ENCODE data around the gene CENPT.

The CENPT gene

DNA sequence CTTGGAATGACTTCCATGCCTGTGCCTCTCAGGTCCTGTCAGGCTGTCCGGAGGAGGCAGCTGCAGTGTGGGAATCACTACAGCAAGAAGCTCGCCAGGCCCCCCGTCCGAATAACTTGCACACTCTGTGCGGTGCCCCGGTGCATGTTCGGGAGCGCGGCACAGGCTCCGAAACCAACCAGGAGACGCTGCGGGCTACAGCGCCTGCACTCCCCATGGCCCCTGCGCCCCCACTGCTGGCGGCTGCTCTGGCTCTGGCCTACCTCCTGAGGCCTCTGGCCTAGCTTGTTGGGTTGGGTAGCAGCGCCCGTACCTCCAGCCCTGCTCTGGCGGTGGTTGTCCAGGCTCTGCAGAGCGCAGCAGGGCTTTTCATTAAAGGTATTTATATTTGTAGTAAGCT, 38.5 kb upstream of the CENPT start:
- DNase-seq (ENCODE audit: low read depth, low spot score) = no peak
- H3K9me3 ChIP-seq (ENCODE audit: insufficient read depth, low read length) = no peaks in the 10 kb centered on the region
- H3K9ac ChIP-seq (ENCODE audit: insufficient read length, low read depth) = peak overlapping the region; percentile 15
- no peaks in the 10 kb centered on the region for H3K27me3 ChIP-seq (ENCODE audit: insufficient read depth, insufficient read length)
- H3K4me1 ChIP-seq (ENCODE audit: insufficient read depth, insufficient read length) = peaks cover 20% of the 10 kb centered on the region
- TF ChIP-seq YY1 (IDR thresholded peaks at IDR 0.05; ENCODE audit: insufficient read depth, insufficient read length) (no peak), SUZ12 (IDR thresholded peaks at IDR 0.05; ENCODE audit: extremely low read depth, insufficient read depth, insufficient read length) (no peak), ZNF274 (IDR thresholded peaks at IDR 0.05; ENCODE audit: low read depth, low read length) (no peak)
- no peak overlapping the region for H3K4me3 ChIP-seq (ENCODE audit: insufficient read length, low read depth)
- peaks cover 44% of the 10 kb centered on the region for H3K36me3 ChIP-seq (ENCODE audit: insufficient read depth, insufficient read length, low read length)

DNA sequence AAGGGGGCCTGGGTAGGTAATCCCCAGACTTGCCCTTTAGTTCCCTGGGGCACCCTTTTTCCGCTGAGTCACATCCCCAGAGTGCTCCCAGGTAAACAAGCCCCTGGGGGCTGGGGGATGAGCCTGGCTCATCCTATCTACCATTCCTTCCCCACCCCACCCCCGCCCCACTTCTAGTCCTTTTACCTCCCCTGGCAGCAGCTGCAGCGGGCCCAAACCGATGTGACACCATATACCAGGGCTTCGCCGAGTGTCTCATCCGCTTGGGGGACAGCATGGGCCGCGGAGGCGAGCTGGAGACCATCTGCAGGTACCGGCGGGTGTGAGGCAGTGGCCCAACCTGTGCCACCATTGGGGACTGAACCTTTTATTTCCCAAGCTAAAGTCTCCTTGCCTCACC, 38.1 kb upstream of the CENPT start:
- H3K9me3 ChIP-seq (ENCODE audit: insufficient read depth, low read length) = no peaks in the 10 kb centered on the region
- DNase-seq (ENCODE audit: low read depth, low spot score) = no peak
- peak overlapping the region; percentile 66 for H3K9ac ChIP-seq (ENCODE audit: insufficient read length, low read depth)
- H3K4me1 ChIP-seq (ENCODE audit: insufficient read depth, insufficient read length) = peaks cover 20% of the 10 kb centered on the region
- TF ChIP-seq SUZ12 (IDR thresholded peaks at IDR 0.05; ENCODE audit: extremely low read depth, insufficient read depth, insufficient read length) = no peak
- no peak for TF ChIP-seq YY1 (IDR thresholded peaks at IDR 0.05; ENCODE audit: insufficient read depth, insufficient read length)
- no peak for TF ChIP-seq ZNF274 (IDR thresholded peaks at IDR 0.05; ENCODE audit: low read depth, low read length)
- no peak overlapping the region for H3K4me3 ChIP-seq (ENCODE audit: insufficient read length, low read depth)
- H3K27me3 ChIP-seq (ENCODE audit: insufficient read depth, insufficient read length) = no peaks in the 10 kb centered on the region
- peaks cover 49% of the 10 kb centered on the region for H3K36me3 ChIP-seq (ENCODE audit: insufficient read depth, insufficient read length, low read length)

DNA sequence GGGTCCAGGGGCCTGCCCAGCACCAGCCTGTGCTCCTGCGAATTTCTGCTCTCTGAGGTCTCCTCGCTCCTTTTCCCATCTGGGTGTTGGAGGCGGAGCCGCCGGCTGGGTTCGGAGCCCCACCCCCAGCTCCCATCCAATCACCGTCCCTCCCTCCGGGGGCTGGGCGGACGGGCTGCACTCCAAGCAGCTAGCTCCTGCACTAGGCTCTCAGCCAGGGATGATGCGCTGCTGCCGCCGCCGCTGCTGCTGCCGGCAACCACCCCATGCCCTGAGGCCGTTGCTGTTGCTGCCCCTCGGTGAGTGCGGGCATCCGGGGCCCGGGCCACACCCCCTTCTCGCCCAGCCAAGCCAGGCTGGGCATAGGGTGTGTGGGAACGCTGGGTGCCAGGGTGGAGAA, 37.2 kb upstream of the CENPT start, which contains the start of gene NRN1L:
TSS of gene NRN1L (plus strand) at position 202 of the 400 bp plus-strand sequence. CDS start at position 221, 19 bp downstream.
- no peak for TF ChIP-seq YY1 (IDR thresholded peaks at IDR 0.05; ENCODE audit: insufficient read depth, insufficient read length)
- TF ChIP-seq ZNF274 (IDR thresholded peaks at IDR 0.05; ENCODE audit: low read depth, low read length) = no peak
- TF ChIP-seq SUZ12 (IDR thresholded peaks at IDR 0.05; ENCODE audit: extremely low read depth, insufficient read depth, insufficient read length) = no peak
- H3K36me3 ChIP-seq (ENCODE audit: insufficient read depth, insufficient read length, low read length) = peaks cover 57% of the 10 kb centered on the region
- peak; percentile 86 for DNase-seq (ENCODE audit: low read depth, low spot score)

DNA sequence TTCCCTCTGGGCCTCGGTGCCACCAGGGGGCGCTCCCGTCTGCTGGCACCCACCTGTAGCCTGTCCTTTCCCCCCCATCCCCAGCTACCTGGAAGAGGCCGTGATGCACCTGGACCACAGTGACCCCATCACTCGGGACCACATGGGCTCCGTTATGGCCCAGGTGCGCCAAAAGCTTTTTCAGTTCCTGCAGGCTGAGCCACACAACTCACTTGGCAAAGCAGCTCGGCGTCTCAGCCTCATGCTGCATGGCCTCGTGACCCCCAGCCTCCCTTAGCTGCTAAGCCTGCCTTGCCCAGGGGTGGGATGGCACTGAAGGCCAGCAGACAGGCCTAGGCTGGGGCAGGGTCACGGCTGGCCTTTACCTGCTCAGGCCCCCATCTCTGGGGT, 36.4 kb upstream of the CENPT start:
- peaks cover 66% of the 10 kb centered on the region for H3K36me3 ChIP-seq (ENCODE audit: insufficient read depth, insufficient read length, low read length)
- H3K4me3 ChIP-seq (ENCODE audit: insufficient read length, low read depth) = no peak overlapping the region
- DNase-seq (ENCODE audit: low read depth, low spot score) = no peak

More for the DNA sequence above, 37.2 kb upstream of the CENPT start, which contains the start of gene NRN1L:
- peaks cover 20% of the 10 kb centered on the region for H3K4me1 ChIP-seq (ENCODE audit: insufficient read depth, insufficient read length)
- no peaks in the 10 kb centered on the region for H3K9me3 ChIP-seq (ENCODE audit: insufficient read depth, low read length)
- peak within 1 kb of the TSS; percentile 66 for H3K9ac ChIP-seq (ENCODE audit: insufficient read length, low read depth)
- H3K4me3 ChIP-seq (ENCODE audit: insufficient read length, low read depth) = peak within 1 kb of the TSS; percentile 24
- H3K27me3 ChIP-seq (ENCODE audit: insufficient read depth, insufficient read length) = no peaks in the 10 kb centered on the region

DNA sequence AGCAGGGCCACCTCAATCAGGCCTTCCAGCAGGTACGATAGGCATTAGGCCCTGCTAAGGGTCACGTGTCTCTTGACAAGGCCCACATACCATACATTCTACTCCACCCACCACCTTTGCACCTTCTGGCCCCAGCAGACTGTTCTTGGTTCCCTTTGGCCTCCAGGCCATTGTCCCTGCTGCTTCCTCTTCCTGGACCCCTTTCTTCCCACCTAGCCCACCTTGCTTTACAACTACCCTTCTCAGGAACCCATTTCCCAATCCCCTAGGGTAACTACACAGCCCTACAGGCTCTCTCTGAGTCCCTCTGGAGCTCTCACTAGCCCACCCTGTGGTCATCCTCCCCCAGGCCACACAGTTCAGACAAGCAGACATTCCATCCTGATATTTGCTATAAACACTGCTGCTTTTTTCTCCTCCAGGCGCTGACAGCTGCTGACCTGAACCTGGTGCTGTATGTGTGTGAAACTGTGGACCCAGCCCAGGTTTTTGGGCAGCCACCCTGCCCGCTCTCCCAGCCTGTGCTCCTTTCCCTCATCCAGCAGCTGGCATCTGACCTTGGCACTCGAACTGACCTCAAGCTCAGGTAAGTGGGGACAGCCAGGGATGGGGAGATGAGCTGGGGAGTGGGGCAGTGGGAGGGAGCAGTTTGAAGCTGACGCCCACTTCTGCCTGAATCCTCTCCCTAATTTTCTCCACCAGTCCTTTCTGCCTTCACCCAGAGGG, 35.8 kb upstream of the CENPT start:
- Histone ChIP-seq H3K36me3 (ENCODE audit: insufficient read depth, insufficient read length, low read length) (peaks cover 71% of the 10 kb centered on the region), H3K4me3 (ENCODE audit: insufficient read length, low read depth) (no peak overlapping the region), H3K9ac (ENCODE audit: insufficient read length, low read depth) (peak overlapping the region; percentile 44), H3K9me3 (ENCODE audit: insufficient read depth, low read length) (no peaks in the 10 kb centered on the region), H3K27me3 (ENCODE audit: insufficient read depth, insufficient read length) (no peaks in the 10 kb centered on the region), H3K4me1 (ENCODE audit: insufficient read depth, insufficient read length) (peaks cover 17% of the 10 kb centered on the region)
- TF ChIP-seq SUZ12 (IDR thresholded peaks at IDR 0.05; ENCODE audit: extremely low read depth, insufficient read depth, insufficient read length) = no peak
- no peak for TF ChIP-seq YY1 (IDR thresholded peaks at IDR 0.05; ENCODE audit: insufficient read depth, insufficient read length)
- TF ChIP-seq ZNF274 (IDR thresholded peaks at IDR 0.05; ENCODE audit: low read depth, low read length) = no peak
- DNase-seq (ENCODE audit: low read depth, low spot score) = no peak

More for the DNA sequence above, 36.4 kb upstream of the CENPT start:
- no peaks in the 10 kb centered on the region for H3K27me3 ChIP-seq (ENCODE audit: insufficient read depth, insufficient read length)
- H3K9ac ChIP-seq (ENCODE audit: insufficient read length, low read depth) = peak overlapping the region; percentile 50
- H3K9me3 ChIP-seq (ENCODE audit: insufficient read depth, low read length) = no peaks in the 10 kb centered on the region
- peaks cover 20% of the 10 kb centered on the region for H3K4me1 ChIP-seq (ENCODE audit: insufficient read depth, insufficient read length)
- no peak for TF ChIP-seq YY1 (IDR thresholded peaks at IDR 0.05; ENCODE audit: insufficient read depth, insufficient read length)

DNA sequence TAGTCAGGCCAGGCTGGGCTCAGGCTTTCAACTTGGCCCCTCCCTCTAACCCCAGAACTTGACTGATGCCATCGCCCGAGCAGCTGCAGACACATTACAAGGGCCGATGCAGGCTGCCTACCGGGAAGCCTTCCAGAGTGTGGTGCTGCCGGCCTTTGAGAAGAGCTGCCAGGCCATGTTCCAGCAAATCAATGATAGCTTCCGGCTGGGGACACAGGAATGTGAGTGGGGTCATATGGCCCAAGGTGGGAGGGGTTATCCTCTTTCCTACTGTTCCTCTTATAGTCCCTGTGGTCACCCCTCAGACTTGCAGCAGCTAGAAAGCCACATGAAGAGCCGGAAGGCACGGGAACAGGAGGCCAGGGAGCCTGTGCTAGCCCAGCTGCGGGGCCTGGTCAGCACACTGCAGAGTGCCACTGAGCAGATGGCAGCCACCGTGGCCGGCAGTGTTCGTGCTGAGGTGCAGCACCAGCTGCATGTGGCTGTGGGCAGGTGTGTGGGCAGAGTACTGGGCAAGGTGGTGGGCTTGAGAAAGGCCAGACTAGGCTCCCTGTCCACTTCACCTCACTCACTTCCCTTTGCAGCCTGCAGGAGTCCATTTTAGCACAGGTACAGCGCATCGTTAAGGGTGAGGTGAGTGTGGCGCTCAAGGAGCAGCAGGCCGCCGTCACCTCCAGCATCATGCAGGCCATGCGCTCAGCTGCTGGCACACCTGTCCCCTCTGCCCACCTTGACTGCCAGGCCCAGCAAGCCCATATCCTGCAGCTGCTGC, 35.1 kb upstream of the CENPT start:
- H3K4me3 ChIP-seq (ENCODE audit: insufficient read length, low read depth) = no peak overlapping the region
- H3K9ac ChIP-seq (ENCODE audit: insufficient read length, low read depth) = no peak overlapping the region
- peaks cover 79% of the 10 kb centered on the region for H3K36me3 ChIP-seq (ENCODE audit: insufficient read depth, insufficient read length, low read length)
- TF ChIP-seq SUZ12 (IDR thresholded peaks at IDR 0.05; ENCODE audit: extremely low read depth, insufficient read depth, insufficient read length) = no peak
- H3K4me1 ChIP-seq (ENCODE audit: insufficient read depth, insufficient read length) = peaks cover 16% of the 10 kb centered on the region
- H3K27me3 ChIP-seq (ENCODE audit: insufficient read depth, insufficient read length) = no peaks in the 10 kb centered on the region
- no peak for DNase-seq (ENCODE audit: low read depth, low spot score)
- no peaks in the 10 kb centered on the region for H3K9me3 ChIP-seq (ENCODE audit: insufficient read depth, low read length)

DNA sequence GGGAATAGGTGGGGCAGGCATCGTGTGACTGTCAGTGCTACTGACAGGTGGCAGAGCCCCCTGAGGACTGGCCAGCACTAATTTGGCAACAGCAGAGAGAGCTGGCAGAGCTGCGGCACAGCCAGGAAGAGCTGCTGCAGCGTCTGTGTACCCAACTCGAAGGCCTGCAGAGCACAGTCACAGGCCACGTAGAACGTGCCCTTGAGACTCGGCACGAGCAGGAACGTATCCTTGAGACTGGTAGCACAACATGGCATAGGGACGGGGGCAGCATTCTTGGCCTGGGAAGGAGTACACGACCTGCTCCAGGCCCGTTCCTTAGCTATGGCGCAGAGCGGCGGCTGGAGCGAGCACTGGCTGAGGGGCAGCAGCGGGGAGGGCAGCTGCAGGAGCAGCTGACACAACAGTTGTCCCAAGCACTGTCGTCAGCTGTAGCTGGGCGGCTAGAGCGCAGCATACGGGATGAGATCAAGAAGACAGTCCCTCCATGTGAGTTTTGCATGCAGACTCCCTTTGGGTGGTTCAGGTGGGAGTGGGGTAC, 34.2 kb upstream of the CENPT start:
- no peaks in the 10 kb centered on the region for H3K27me3 ChIP-seq (ENCODE audit: insufficient read depth, insufficient read length)
- no peak overlapping the region for H3K4me3 ChIP-seq (ENCODE audit: insufficient read length, low read depth)
- no peak overlapping the region for H3K9ac ChIP-seq (ENCODE audit: insufficient read length, low read depth)
- H3K4me1 ChIP-seq (ENCODE audit: insufficient read depth, insufficient read length) = peaks cover 16% of the 10 kb centered on the region
- TF ChIP-seq SUZ12 (IDR thresholded peaks at IDR 0.05; ENCODE audit: extremely low read depth, insufficient read depth, insufficient read length) = no peak
- TF ChIP-seq YY1 (IDR thresholded peaks at IDR 0.05; ENCODE audit: insufficient read depth, insufficient read length) = no peak
- TF ChIP-seq ZNF274 (IDR thresholded peaks at IDR 0.05; ENCODE audit: low read depth, low read length) = no peak
- H3K9me3 ChIP-seq (ENCODE audit: insufficient read depth, low read length) = no peaks in the 10 kb centered on the region
- no peak for DNase-seq (ENCODE audit: low read depth, low spot score)
- H3K36me3 ChIP-seq (ENCODE audit: insufficient read depth, insufficient read length, low read length) = peaks cover 83% of the 10 kb centered on the region
